BJ (cell line): ENCODE results near the gene NFIA. TPM values are rescaled to one million over a fixed set of nuclear protein-coding genes. Genes with fewer than 3 reads are reported as not detected.

ENCODE experiments used
- CTCF ChIA-PET: fragments of 350-600 bp; formaldehyde crosslinking; extraction: SDS; loops from one replicate; lab custom pipeline; 2021; ENCODE audit warnings: antibody characterized with exemption, inconsistent platforms; lab: Yijun Ruan, JAX
- POLR2A ChIA-PET: fragments of 300-600 bp; sonication (Branson Sonifier 250); formaldehyde crosslinking; extraction: SDS; loops from one replicate; lab custom pipeline; 2021; ENCODE audit warnings: antibody characterized with exemption; lab: Charles Lee
- DNase-seq: peaks from one replicate; pipeline ENCODE4 v3.0.0-alpha.2; 2011; ENCODE audit warnings: low read depth
- H3K27me3 ChIP-seq: 2 replicates; pipeline ENCODE4 v1.6.0; 2011; ENCODE audit warnings: low read length; ENCODE audit not compliant: control insufficient read depth, insufficient read depth
- H3K36me3 ChIP-seq: 2 replicates; pipeline ENCODE4 v1.5.1; 2011; ENCODE audit warnings: low read length; ENCODE audit not compliant: control insufficient read depth, insufficient read depth
- H3K4me3 ChIP-seq: 2 replicates; pipeline ENCODE4 v1.5.1; 2011; ENCODE audit warnings: low read depth, mild to moderate bottlenecking, control low read depth, low read length
- polyA plus RNA-seq: library from polyadenylated mRNA; depleted of rRNA; stranded (reverse); fragments of >200 nt; gene quantifications from 2 replicates; pipeline ENCODE4 v1.2.3, GENCODE V29; 2011
- TF ChIP-seq, protein P1 (sequence below): IDR thresholded peaks from 2 replicates; pipeline ENCODE4 v1.5.1; 2011; ENCODE audit warnings: low read depth, mild to moderate bottlenecking, control low read depth, inconsistent platforms, low read length, moderate library complexity; ENCODE audit not compliant: insufficient read depth

NFIA gene
- polyA plus RNA-seq, 1 experiment: 4.5 TPM

DNA sequence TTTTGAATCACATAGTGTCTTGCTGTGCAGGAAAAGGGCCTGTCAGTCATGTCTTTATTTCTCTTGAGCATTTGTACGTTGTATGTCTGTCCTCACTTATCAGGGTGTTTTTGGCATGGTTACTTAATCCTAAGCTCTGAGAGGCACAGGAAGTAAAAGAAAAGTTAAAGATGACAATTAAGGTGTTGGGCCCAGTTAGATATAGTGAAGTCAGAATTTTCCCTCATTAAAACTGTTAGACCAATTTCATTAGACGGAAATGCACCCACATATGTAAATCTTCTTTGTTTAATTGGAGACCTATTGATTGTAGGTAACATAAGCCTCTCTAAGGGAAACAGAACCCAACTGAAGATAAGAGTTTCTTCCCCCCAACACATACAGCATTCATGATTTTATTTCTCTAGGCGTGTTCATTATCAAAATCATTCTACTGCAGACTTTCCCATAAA is 21.9 kb downstream of the NFIA start:
- ChIA-PET CTCF (no interaction called here), POLR2A (no interaction called here)
- DNase-seq: no peak
- no peaks in the 10 kb centered on the region for H3K27me3 ChIP-seq
- no peak overlapping the region for H3K4me3 ChIP-seq
- TF ChIP-seq, protein P1, sequence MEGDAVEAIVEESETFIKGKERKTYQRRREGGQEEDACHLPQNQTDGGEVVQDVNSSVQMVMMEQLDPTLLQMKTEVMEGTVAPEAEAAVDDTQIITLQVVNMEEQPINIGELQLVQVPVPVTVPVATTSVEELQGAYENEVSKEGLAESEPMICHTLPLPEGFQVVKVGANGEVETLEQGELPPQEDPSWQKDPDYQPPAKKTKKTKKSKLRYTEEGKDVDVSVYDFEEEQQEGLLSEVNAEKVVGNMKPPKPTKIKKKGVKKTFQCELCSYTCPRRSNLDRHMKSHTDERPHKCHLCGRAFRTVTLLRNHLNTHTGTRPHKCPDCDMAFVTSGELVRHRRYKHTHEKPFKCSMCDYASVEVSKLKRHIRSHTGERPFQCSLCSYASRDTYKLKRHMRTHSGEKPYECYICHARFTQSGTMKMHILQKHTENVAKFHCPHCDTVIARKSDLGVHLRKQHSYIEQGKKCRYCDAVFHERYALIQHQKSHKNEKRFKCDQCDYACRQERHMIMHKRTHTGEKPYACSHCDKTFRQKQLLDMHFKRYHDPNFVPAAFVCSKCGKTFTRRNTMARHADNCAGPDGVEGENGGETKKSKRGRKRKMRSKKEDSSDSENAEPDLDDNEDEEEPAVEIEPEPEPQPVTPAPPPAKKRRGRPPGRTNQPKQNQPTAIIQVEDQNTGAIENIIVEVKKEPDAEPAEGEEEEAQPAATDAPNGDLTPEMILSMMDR: no peak
- no peaks in the 10 kb centered on the region for H3K36me3 ChIP-seq

DNA sequence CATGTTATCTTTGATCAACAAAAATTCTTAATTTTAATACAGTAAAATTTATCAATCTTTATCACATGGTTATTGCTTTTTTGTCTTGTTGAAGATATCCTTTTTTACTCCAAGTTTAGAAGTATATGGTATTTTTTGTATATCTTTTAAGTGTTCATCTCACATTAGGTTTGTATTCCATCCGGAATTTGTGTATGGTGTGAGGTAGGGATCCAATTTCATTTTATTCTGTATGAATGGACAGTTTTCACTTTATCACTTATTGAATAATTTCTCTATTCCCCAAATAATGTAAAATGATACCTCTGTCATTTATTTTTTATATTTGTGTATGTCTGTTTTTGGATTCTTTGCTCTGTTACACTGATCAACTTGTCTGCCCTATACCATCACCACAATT is 25.3 kb downstream of the NFIA start:
- TF ChIP-seq, protein P1: no peak
- POLR2A ChIA-PET: no interaction called here
- CTCF ChIA-PET: no interaction called here
- no peaks in the 10 kb centered on the region for H3K27me3 ChIP-seq
- H3K36me3 ChIP-seq: no peaks in the 10 kb centered on the region
- no peak for DNase-seq
- H3K4me3 ChIP-seq: no peak overlapping the region

DNA sequence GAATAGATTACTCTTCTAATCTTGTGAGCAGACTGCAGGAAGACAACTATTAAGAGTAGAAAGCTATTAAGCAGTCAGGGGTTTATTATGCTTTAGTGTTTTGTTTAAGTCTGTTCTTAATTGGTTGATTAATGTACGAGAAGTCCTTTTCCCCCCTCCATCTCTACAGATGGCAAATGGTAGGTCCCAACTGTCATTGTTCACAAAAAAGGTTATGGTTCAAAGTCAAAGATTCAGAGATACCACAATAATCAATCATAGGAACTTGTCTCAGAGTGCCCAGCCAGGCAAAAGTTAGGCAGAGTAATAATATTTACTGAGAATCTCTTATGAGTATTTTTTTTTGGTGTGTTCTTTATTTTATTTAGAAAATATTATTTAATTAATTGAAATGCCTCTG is 26.8 kb downstream of the NFIA start:
- Histone ChIP-seq H3K4me3 (no peak overlapping the region), H3K36me3 (no peaks in the 10 kb centered on the region), H3K27me3 (no peaks in the 10 kb centered on the region)
- ChIA-PET POLR2A (no interaction called here), CTCF (no interaction called here)
- TF ChIP-seq, protein P1: no peak
- no peak for DNase-seq

DNA sequence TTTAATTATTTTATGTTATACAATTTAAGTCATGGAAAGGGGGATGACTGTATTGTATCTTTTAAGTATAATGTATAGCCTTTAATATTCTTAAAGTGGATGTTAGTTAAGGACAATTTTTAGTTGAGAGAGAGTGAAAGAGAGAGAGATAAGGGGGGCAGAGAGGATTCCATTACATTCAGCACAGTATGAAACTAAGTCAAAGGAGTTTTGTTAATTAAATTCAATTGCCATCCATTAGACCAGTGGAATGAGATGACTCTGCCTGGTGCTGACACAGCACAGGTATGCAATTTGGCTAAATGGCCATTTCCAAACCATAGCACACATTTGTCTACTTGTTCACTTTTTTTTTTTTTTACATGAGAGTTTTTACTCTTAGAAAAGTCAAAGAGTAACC is 27.5 kb downstream of the NFIA start:
- POLR2A ChIA-PET: no interaction called here
- CTCF ChIA-PET: no interaction called here
- Histone ChIP-seq H3K36me3 (no peaks in the 10 kb centered on the region), H3K4me3 (no peak overlapping the region), H3K27me3 (no peaks in the 10 kb centered on the region)
- no peak for DNase-seq
- TF ChIP-seq, protein P1: no peak

DNA sequence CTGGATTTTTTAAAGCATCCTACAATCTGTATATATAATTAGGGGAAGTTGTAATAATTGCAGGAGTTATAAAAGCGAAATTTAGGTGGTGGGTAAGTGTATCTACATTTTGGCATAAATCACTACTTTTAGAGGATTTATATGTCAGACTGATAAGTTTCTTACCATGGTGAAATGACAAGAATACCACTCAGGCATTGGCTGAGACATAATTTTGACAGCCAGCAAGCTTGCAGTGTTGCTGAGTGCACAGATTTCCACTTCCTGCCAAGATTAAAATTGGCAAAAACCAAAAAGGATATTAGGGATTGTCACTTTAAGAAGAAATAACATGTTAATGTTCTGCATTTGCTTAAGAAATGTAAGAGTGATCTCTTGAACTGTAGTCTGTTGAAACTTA is 28.2 kb downstream of the NFIA start:
- H3K4me3 ChIP-seq: no peak overlapping the region
- H3K36me3 ChIP-seq: no peaks in the 10 kb centered on the region
- TF ChIP-seq, protein P1: no peak
- ChIA-PET CTCF (no interaction called here), POLR2A (no interaction called here)
- DNase-seq: no peak
- H3K27me3 ChIP-seq: no peaks in the 10 kb centered on the region
